Right kidney (tissue), 1 donor: Measurements from ENCODE around the gene DPF3.
"Not testable (repeated sequence)": the region's sequence is repeated elsewhere in the genome, so short reads cannot be mapped to it uniquely, and the experiment has no call there.

Source experiments
- DNase-seq: peaks from one replicate; pipeline ENCODE4 v3.0.0-alpha.2; 2016

Gene DPF3

DNA sequence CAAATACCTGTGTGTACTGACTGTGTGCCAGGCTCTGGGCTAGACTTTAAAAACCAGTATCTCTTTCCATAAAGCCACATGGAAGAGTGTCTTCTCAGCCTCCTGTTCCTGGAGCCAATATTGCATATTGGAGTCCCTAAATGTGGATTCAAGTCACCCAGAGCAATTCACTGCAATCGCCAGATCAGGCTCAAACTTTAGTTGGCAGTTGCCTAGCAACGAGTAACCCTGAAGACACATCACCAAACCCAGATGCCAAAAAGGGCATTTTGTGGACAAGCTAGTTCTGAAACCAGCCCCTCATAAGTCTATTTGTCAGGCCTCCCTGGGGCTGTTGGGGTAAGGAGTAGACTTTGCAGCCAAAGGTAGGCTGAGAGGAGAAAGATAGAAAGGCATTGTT, 13.7 kb downstream of the DPF3 start:
- DNase-seq = no peak

DNA sequence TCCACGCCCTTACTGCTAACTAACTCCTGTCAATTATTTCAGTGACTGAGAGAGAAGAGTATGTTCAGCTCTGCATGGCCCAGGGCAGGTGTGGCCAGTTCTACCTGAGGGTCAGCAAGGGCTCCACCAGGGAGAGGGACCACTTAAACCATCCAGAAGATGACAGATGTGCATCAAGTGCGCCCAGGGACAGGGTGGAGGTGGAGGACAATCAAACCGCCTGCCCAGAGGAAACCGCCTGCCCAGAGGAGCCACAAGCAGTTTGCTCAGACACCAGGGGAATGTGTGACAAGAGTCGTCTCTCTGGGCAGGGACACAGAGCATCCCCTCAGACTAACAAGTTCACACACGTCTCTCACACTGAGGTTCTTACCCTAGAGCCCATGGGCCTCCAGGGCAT, 14.5 kb downstream of the DPF3 start:
- DNase-seq = no peak

DNA sequence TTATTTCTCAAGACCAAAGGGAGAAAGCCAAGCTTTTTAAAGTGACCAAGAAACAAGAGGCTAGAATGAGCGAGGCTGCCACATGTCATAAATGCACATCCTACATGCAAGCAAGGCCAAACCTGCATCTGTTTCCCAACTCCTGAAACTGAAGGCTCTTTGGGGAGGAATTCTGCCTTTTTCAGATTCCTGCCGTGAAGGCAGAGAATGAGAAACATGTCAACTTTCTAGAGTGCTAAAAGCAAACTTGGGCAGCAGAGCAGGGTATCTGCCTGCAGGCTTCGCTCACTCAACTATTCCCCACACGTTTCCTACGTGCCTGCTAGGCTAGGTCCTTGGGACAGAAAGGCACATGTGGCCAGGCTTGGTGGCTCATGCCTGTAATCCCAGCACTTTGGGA, 15.2 kb downstream of the DPF3 start:
- DNase-seq = no peak

DNA sequence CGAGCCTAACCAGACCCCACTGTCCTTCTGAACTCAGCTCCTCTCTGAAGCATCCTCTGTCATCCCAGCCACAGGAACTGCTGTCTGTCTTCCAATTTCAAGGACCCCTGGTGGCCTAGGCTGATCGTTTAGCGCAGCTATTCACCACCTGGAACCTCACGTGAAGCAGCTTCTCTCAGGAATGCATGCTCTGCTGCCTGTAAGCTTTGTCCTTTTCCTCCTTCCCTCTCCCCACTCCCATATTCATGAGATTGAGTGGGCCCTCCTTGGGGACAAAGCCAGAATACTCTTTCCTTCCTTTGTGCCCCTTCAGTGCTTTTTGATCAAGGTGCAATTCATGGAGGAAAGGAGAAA, 17.2 kb downstream of the DPF3 start:
- no peak for DNase-seq

DNA sequence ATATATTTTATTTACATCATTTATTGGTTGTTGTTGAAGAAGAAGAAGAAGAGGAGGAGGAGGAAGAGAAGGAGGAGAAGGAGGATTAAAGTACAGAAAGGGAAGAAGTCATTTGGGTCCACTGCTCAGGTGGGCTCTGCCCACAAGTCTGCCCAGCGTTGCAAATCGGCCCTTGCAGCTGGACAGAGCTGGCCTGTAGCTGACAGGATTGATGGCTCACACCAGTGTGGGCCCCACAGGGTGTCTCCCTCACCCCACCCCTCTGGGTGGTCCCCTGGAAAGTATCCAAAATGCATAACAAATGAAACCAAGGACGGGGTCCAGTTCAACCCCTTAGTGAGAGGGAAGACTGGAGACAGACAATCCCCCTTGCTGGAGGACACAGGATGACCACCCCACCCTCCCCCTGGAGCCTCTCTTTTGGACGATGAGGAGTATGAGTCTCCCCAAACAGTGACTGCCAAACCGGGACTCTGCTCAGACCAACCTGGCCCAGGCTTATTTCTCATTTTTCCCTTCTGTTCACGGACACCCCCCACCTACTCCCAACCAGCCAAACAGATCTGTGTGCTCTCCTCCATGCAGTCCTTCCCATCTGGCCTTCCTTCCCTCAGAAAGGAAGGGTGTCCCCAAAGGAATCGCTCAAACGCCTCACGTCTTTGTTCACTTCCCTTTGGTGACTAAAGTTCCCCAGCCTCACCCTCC, 17.7 kb downstream of the DPF3 start:
- DNase-seq = no peak

DNA sequence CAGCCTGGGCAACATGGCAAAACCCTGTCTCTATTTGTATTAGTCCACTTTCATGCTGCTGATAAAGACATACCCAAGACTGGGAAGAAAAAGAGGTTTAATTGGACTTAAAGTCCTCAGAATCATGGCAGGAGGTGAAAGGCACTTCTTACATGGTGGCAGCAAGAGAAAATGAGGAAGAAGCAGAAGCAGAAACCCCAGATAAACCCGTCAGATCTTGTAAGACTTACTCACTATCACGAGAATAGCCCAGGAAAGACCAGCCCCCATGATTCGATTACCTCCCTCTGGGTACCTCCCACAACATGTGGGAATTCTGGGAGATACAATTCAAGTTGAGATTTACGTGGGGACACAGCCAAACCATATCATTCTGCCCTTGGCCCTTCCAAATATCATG, 23.0 kb downstream of the DPF3 start:
- DNase-seq = not testable (repeated sequence)

DNA sequence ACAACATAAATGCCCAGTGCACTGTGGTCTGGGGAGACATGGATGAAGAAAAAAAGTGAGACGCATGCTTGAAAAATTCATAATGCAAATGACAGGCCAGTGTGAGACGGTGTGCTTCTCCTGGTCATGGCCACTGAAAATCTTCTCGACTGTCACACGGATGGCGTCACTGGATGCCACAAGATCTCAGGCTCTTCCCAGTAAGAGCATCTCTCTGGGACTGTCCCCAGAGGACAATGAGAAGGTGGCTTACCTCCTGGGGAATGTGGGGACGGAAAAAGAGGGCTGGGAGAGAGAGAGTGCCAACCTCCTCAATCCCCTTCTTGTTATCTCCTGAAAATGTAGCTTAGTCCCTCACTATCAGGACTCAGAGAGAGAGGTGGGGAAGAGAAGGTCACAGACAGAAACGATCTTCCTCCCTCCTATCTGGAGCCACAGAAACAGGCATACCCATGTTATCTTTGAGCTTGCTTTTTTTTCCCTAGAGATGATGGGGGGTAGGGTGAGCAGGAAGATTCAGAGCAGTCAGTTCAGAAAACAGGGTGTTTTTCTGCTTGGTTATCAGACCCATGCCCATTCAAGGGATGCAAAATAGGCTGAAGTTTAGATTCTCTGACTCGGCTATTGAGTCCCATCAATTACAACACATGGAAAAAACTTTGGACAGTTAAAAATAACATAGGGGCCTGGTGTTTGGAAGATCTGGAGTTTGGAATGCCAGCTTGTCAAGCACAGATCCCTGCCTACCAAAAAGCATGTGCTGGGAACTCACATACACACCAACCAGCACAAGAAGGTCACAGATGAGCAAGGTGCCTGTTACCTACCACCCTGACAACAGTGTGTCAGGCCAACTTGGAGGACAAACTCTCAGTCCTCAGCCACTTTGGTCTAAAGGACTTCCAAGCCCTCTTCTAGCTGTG, 24.2 kb downstream of the DPF3 start:
- no peak for DNase-seq

DNA sequence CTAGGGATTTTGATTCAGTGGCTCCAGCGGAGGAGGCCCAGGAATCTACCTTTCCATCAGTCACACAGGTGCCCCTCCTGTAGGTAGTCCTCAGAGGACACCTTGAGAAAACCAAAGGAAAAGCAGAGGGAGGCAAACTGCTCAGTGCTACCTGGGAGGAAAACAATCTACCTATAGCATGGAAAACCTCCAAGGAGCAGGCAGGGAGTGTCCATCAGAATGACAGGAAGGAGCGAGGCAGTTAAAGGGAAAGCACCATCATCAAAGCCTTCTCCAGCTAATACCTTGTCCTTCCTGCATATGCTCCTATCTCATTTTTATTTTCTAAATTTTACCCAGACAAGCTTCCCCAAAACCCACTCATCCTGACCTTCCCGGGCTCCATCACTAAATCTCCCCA, 25.4 kb downstream of the DPF3 start:
- no peak for DNase-seq

DNA sequence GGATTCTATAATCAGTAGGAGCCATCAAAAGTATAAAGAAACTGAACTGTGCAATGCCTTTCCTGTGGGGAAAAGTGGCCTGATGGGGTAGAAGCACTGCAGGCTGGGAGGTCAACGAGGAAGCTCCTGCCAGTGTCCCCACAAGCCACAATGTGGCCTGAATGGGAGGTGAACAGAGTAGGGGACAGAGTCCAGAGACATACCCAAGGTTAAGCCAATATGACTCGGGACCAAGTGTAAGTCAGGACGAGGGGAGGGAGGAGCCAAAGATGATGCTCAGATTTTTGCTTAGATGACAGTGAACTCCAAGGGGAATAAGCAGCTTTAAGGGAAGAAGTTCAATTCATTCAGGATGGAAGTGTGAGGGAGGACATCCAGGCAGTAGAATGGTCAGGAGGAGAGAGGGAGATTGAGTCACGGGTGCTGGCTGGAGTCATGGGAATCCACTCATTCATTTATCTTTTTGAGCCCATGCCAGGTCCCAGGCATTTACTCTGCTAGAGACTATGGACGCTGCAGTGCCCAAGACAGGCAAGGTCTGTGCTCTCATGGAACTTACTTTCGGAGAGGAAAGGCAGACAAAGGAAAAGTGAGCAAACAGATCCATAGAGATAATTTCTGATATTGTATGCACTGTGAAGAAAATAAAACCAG, 29.1 kb downstream of the DPF3 start:
- DNase-seq = no peak

DNA sequence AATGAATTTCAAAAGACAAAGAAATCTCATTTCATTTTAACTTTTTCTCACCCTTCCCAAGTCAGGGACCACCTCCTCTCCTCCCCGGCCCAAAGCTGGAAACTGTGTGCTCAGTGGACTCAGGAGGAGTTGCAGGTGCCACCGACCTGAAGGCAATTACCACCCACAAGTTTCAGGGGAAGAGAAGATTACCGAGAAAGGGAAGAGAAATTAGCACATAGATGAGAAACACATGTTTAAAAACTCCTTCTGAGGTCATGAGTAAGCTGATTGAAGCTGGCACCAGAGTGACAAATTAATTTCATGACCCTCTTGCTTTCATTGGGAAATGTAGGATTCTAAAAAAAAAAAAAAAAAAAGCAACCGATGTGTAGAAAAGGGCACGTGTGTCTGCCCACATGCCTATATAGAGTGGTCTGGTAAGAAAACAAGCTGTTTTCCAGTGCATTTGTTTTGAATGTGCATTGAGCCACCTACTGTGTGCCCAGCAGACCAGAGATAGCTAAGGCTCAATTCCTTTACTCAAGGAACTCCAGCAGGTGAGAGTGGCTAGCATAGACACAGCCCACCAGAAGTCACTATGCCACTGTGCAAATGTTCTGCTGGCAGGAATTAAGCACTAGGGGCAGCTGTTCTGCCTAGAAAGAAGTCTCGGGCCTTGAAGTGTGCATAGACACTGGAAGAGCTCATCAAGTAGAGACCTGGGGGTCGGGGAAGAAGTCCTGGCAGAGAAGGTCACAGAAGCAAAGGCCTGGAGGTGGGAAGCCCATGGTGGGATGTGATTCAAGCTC, 30.5 kb downstream of the DPF3 start:
- no peak for DNase-seq

DNA sequence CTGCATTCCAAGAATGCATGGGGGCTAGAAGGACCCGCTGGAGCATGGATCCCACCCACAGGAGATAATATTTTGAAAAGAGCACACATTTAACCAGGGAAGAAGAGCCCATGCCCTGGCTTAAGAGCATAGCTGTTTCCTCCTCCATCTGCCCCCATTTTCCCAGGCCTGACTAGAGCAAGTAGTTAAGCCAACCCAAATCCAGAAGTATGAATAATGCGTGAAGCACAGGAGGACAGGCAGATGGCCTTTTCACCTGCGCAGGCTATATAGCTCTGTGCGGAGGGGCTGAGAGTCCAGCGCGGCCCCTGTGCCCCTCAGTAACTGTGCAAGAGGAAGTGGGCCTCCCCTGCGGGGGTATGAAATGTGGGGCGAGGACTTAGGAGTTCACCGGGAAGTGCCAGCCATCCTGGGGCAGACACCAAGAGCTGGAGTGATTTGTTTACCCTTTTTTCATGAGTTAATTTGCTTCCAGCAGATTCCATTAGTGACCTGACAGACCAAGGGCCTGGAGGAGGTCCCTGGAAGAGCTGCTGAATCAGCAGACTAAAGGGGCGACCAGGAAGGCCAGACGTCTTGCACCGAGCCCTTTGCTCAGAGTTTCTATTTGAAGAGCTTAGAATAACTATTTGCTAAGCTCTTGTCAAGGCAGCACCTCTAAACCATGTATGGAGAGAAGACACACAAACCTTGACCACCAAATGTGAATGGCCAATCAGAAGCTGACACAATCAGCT, 37.2 kb downstream of the DPF3 start:
- DNase-seq = no peak

DNA sequence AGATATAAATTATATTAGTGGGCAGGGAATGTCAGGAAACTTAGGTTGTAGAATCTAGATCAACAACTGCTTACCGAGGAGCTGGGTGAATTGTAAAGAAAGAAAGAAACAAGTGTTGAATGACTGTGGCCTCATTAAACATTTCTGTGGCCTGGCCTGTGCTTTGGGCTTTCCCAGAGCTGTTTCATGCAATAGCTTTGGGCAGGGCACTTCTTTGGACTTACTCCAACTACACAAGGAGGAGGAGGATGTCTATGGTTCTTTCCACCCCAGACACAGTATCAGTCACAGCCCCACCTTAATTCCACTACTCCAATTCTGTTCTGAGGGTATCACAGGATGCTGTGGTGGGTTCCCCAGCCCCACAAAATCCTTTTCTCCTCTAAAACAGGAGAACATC, 38.0 kb downstream of the DPF3 start:
- DNase-seq = no peak

DNA sequence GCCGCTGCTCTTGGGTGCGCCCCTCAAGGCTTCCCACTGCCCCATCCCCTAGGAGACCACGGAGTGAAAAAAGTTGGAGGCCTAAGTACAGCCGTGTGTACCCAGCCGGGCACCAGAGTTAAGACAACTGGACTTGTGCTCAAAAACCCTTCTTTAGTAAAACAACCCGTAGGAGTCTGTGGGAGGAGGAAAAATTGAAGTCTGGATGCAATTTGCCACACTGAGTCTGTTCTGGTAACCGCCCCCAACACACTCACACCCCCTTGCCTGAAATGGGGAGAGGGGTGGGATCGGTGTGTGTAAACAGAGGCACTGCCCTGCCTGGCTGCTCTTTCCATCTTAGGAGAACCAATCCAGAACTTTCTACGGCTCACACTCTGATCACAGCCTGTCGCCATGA, 41.7 kb downstream of the DPF3 start:
- DNase-seq = no peak

DNA sequence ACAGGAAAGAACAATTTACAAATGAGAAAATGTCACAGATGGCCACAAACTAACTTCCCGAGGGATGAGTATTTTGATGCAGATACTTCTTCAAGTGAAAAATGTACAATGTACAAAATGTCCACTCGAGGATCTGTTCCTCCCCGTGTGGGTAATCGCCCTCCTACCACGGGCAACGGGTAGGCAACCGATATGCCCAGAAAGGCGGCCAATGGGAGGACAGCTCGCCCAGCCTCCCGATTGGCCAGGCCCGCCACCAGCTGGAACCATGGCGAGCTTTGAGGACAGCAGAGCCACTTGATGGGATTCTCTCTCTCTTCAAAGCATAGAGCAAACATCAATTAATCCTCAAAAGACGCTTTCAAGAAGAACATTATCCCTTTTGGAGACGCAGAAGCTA, 42.3 kb downstream of the DPF3 start:
- no peak for DNase-seq

DNA sequence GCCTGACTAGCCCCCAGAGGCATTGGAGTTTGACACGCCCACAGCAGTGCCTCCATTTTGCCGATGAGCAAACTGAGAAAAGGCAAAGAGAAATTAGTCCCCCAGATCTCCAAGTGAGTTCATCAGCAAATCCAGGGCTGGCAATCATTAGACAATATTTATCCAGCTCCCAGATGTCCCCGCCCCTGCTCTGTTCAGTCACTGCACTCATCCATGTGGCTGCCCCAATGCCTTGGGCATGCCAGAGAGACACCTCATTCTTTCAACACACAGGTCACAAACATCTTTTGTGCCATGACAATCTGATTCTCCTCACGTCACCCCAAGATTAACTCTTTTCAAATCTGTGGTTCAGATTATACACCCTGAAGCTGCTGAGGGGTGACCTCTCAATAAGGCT, 43.5 kb downstream of the DPF3 start:
- DNase-seq = no peak

DNA sequence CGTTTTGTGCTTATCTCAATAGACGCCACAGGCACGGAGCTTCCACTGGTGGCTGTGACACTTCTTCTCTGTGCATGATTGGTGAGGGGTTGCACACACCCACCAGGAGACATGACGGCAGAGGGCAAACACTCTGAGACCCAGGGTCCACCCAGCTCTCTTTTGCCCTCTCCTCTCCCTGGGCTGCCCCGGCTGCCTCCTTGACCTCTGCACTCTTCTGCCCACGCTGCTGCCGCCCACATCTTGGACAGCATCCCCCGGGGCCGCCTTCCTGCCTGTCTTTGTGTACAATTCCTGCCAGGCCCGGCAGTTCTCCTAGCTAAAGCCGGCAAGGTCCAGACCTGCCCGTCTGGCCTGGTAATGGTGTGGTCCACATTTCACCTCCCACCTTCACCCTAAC, 44.7 kb downstream of the DPF3 start:
- DNase-seq = no peak

DNA sequence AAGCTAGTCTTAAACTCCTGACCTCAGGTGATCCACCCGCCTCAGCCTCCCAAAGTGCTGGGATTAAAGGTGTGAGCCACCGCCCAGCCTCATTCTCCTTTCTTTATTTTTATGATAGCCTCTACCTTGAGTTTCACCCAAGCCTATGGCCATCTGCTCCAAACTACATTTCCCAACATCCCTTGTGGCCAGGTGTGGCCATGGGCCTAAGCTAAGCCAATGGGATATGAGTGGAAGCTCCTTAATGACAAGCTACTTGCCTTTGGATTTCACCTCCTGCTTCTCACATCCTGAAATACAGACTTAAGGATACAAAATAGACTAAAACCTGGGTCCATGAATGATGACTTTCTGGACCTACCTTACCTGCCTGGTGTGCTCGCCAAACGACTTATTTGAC, 46.2 kb downstream of the DPF3 start:
- DNase-seq = no peak

DNA sequence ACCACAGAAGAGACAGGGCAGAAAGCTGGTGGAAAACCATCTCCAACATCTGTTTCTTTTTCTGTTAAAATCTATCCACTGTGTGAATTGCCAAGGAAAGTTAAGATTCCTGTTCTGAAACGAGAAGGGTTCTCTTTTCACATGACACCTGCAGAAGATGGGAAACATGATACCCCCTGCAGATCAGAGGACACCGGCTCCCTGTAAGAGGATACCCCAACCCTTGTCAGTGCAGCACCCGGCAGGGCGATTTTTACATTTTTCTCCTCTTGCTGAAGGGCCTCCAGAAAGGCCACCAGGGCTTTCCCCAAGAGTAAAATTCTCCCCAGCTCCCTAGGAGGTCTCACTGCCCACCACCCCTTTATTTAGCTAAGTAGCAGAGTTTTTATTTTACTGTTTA, 48.2 kb downstream of the DPF3 start:
- DNase-seq = no peak

DNA sequence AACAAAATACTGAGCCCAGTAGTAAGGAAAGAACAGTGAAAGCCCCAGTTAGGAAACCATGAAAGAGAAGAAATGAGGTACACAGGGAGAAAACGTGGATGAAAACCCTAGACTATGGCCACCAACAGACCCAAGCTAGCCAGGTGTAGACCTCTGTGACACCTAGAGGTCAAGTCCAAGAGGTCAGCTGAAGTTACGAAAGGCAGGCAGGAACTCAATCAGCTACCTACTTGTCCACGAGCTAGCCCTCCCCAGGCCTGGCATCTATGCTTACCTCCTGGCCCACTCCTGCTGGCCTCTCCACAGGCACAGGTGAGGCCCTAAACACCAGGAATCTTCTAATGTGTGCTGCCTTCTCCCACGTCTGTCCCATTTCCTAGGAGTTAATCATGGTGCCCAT, 48.7 kb downstream of the DPF3 start:
- DNase-seq = no peak

DNA sequence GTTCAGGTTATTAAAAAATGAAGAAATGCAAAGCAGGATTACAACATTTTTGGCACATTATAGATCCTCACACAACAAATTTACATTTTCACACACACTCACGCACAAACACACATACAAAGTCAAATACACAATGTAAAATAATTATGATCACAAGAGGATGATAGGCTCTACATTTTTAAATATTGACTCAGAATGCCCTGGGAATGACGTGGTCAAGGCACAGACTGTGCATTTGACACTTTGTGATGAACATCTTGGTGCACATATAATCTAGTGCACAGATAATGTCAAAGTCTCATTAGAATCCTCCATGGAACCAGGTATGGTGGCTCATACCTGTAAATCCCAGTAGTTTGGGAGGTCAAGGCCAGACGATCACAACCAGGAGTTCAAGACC, 49.4 kb downstream of the DPF3 start:
- no peak for DNase-seq

DNA sequence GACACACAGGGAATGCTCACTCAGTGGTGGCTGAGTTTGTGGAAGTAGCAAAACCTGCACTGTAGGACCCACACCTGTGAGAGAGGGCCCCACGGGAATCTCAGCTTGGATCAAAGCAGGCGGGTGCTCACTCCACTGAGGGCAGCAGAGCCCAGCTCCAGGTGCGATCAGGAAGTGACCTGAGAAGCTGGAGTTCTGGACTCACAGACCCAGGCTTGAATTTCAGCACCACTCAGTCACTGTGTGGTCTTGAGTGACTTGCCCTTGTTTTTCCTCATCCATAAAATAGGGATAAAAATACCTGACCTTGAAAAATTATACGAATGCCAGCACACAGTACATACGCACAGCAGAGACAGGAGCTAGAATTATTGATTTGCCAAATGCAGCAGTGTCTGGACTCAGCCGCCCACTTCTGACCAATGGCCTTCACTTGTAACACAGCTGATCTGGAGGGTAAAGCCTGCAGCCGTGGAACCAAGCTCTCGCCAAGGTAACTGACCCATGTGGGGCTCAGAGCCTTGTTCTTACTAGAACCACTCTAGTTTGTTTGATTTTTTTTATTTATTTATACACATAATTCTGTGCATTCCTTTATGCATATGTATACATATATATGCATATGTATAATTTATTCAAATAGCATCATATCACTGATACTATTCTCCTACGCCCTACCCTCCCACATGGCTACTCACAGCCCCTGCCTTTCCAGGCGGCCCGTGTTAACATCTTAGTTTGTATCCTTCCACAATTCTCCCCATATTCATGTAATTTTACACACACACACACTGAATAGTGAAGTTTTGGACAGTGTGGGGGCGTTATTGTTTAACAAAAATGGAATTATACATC, 53.9 kb downstream of the DPF3 start:
- no peak for DNase-seq
